GM12874 (cell line): ENCODE measurements around the gene ADCK1.
A peak's percentile ranks its signal among the peaks of the same experiment; 100 is the strongest.

Source experiments
- CTCF ChIP-seq: IDR thresholded peaks from 2 replicates; pipeline ENCODE4 v1.5.1; 2011; ENCODE audit warnings: low read depth, mild to moderate bottlenecking, control low read depth, low read length, moderate library complexity; ENCODE audit not compliant: insufficient read depth

The ADCK1 gene, protein sequence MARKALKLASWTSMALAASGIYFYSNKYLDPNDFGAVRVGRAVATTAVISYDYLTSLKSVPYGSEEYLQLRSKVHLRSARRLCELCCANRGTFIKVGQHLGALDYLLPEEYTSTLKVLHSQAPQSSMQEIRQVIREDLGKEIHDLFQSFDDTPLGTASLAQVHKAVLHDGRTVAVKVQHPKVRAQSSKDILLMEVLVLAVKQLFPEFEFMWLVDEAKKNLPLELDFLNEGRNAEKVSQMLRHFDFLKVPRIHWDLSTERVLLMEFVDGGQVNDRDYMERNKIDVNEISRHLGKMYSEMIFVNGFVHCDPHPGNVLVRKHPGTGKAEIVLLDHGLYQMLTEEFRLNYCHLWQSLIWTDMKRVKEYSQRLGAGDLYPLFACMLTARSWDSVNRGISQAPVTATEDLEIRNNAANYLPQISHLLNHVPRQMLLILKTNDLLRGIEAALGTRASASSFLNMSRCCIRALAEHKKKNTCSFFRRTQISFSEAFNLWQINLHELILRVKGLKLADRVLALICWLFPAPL

GRCh38 chr14:77799863-77800730, at the start of gene ADCK1:
Gene ADCK1, plus strand, starts transcription at chr14:77800109. Its CDS starts 18,870 bp downstream, at chr14:77818979.
- peak; percentile 26; the same call in 1 of the 2 replicates for TF ChIP-seq CTCF

DNA sequence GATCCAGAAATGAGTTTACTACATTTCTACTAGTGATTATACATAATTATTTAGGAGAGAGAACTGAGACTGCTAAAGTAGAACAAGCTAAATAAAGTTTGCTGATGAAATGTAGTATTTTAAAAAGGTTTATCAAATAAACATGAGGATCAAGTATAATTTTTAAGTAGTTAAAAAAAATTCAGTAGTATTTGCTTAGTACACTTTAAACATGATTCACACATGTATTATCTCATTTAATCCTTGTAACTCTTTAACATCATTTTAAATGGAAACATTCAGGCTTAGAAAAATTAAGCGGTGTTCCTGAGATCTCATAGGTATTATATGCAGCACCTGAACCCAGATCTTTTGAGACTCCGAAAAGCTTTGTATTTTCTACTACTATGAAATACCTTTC, 47.6 kb upstream of the ADCK1 start:
- TF ChIP-seq CTCF = no peak

GRCh38 chr14:77752799-77753516, 47.0 kb upstream of the ADCK1 start:
- TF ChIP-seq CTCF = no peak

- TF ChIP-seq CTCF = no peak
Measured at GRCh38 chr14:77760381-77761204, 39.3 kb upstream of the ADCK1 start, which contains the start of gene SNW1. Gene SNW1, minus strand, starts transcription at chr14:77761156. Its CDS starts 29 bp downstream, at chr14:77761127.

DNA sequence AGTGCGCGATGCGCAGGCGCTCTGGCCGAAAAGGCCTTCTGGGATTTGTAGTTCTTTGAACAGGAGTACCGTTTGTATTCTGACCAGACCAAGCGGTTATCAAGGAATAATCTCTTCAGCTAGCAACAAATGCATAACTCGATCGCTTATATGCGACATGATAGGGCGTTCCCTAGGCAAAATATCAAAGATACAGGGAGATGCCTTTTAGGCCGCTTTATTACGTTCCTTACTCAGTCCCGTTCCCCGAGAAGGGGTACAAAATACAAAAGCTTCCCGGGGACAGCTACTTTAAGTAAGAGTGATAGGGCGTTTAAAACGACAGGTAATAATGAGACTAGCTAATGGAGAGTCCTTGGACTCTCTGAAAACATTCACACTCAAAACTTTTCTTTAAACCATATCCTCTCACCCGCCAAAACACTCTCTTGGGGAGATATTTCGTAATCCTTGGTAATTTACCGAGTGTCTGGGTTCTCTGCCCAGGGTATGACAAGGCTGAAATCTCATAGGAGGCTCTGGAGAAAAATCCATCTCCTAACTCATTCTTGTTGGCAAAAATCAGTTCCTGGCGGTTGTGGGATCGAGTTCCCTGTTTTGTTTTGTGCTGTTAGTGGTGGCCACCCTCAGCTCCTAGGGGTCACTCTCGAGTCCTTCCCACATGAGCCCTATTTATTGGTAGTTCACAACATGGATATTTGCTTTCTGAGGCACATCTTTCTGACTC, 38.5 kb upstream of the ADCK1 start:
- TF ChIP-seq CTCF = peak; percentile 18; the same call in 1 of the 2 replicates

GRCh38 chr14:77763316-77763715, 36.6 kb upstream of the ADCK1 start:
- no peak for TF ChIP-seq CTCF
